Cardiac muscle cell (in vitro differentiated cells and primary cell): ENCODE measurements around the gene CARS1. TPM values are rescaled to one million over a fixed set of nuclear protein-coding genes. Genes with fewer than 3 reads are reported as not detected.

Experiments used
- DNase-seq, 2 donors: peaks; one replicate each; pipeline versions ENCODE4 v3.0.0 to v3.0.0-alpha.2; 2010 to 2017; ENCODE audit warnings: low read depth in 1 of 2, low spot score in 1 of 2
- H3K27ac ChIP-seq: fragments of 200-600 bp; sonication (generic); 2 replicates; pipeline ENCODE4 v1.5.1; 2016
- H3K27me3 ChIP-seq: fragments of 200-600 bp; sonication (generic); 2 replicates; pipeline ENCODE4 v1.6.0; 2016; ENCODE audit warnings: control low read depth
- H3K36me3 ChIP-seq: fragments of 200-600 bp; sonication (generic); 2 replicates; pipeline ENCODE4 v1.5.1; 2016; ENCODE audit warnings: control low read depth
- H3K4me1 ChIP-seq: fragments of 200-600 bp; sonication (generic); 2 replicates; pipeline ENCODE4 v1.8.1; 2017; ENCODE audit warnings: low read depth, mild to moderate bottlenecking, mixed run types
- H3K4me3 ChIP-seq: fragments of 200-600 bp; sonication (generic); 2 replicates; pipeline ENCODE4 v1.5.1; 2016; ENCODE audit warnings: mild to moderate bottlenecking
- H3K9me3 ChIP-seq: fragments of 200-600 bp; sonication (generic); 2 replicates; pipeline ENCODE4 v1.5.1; 2017; ENCODE audit warnings: low read depth, mild to moderate bottlenecking, control low read depth
- polyA plus RNA-seq: library from polyadenylated mRNA; unstranded; fragments of >200 nt; fragmentation: Nextera tagmentation; extraction: Ambion mirVana; gene quantifications from 2 replicates; pipeline ENCODE4 v1.2.1, GENCODE V29; 2016
- total RNA-seq: library from RNA; depleted of rRNA; stranded (reverse); fragments of >200 nt; gene quantifications from 2 replicates; pipeline ENCODE4 v1.2.3, GENCODE V29; 2016
- TF ChIP-seq, protein P1 (sequence below): IDR thresholded peaks from 2 replicates; pipeline ENCODE4 v1.5.1; 2012; ENCODE audit warnings: low read depth, mild to moderate bottlenecking, low read length

The CARS1 gene
- total and polyA plus RNA-seq, 2 experiments from 2014 or later, result 18.5 to 24.2 TPM

DNA sequence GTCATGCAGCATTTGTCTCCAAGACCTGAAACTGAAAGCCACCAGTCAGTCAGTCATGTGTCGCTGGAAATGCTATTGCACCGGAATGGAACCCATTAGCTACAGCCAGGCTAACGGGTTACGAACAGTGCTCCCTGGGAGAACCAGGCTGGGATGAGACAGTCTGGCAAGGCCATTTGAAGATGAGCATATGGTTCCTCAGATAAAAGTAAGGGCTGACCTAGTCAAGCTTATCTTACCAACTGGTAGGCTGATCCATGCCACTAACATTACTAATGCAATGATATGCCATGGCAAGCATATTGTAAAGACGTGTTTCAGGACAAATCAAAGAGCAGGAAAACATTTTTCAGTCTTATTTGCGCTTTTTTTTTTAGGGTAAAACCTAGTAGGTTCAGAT lies 93.5 kb downstream of the CARS1 start:
- TF ChIP-seq, protein P1, sequence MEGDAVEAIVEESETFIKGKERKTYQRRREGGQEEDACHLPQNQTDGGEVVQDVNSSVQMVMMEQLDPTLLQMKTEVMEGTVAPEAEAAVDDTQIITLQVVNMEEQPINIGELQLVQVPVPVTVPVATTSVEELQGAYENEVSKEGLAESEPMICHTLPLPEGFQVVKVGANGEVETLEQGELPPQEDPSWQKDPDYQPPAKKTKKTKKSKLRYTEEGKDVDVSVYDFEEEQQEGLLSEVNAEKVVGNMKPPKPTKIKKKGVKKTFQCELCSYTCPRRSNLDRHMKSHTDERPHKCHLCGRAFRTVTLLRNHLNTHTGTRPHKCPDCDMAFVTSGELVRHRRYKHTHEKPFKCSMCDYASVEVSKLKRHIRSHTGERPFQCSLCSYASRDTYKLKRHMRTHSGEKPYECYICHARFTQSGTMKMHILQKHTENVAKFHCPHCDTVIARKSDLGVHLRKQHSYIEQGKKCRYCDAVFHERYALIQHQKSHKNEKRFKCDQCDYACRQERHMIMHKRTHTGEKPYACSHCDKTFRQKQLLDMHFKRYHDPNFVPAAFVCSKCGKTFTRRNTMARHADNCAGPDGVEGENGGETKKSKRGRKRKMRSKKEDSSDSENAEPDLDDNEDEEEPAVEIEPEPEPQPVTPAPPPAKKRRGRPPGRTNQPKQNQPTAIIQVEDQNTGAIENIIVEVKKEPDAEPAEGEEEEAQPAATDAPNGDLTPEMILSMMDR, result no peak
- no peak for DNase-seq
- Histone ChIP-seq H3K4me3 (no peak overlapping the region), H3K4me1 (peaks cover 31% of the 10 kb centered on the region), H3K36me3 (peaks cover 35% of the 10 kb centered on the region), H3K9me3 (no peaks in the 10 kb centered on the region), H3K27me3 (no peaks in the 10 kb centered on the region), H3K27ac (no peak overlapping the region)

DNA sequence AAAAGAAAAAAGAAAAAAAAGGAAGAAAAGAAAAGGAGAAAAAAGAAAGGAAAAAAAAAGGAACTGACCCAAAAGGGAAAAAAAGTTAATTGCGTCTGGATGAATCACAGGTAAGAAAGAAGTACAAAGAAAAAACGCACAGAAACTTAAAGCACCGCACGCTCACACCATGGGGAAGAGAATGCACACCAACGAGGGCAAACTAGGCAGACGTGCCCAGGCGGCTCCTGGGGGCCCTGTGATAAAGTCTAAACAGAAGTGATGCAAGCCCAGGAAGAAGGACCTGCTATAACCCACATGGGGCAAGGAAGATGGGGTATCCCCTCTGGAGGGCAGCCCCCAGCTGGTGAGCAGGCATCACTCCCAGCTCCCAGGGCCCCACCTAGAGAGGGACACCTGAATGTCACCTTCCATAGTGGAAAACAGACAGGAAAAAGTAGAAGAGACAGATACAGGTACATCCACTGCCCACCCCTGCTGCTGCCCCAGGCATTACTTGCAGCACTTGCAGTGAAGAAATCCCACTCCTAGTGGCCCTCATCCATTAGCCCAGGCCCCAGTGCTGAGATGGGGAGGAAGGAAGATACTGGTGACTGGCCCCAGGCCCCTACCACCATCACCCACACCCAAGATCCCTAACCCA lies 94.0 kb downstream of the CARS1 start:
- no peaks in the 10 kb centered on the region for H3K9me3 ChIP-seq
- no peak overlapping the region for H3K4me3 ChIP-seq
- H3K36me3 ChIP-seq, result peaks cover 36% of the 10 kb centered on the region
- H3K27me3 ChIP-seq, result no peaks in the 10 kb centered on the region
- no peak overlapping the region for H3K27ac ChIP-seq
- H3K4me1 ChIP-seq, result peaks cover 31% of the 10 kb centered on the region
- TF ChIP-seq, protein P1, result no peak
- no peak for DNase-seq

GRCh38 chr11:2961080-2961479 lies 96.1 kb downstream of the CARS1 start:
- peaks cover 20% of the 10 kb centered on the region for H3K4me1 ChIP-seq
- H3K27ac ChIP-seq, result peak overlapping the region; percentile 80
- H3K4me3 ChIP-seq, result no peak overlapping the region
- peaks cover 54% of the 10 kb centered on the region for H3K36me3 ChIP-seq
- TF ChIP-seq, protein P1, result no peak
- no peaks in the 10 kb centered on the region for H3K9me3 ChIP-seq
- no peaks in the 10 kb centered on the region for H3K27me3 ChIP-seq
- DNase-seq, result no peak

DNA sequence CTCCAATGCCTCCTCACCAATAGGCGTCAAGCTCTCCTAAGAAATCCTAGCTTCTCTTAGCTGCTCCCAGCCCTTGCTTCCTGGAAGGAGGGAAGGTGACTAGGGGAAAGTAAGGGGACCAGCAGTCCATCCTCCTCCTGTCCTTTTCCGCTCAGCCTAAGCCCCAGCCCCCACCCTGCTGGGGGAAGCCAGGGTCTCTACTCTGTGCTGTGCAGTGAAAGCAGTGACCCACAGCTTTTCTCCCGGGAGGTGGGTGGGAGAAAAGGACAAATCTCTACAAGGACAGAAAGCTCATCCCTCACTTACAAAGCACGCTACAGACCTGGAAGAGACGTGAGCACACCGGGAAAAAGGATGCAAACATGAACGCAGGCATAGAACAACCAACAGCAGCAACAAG lies 97.1 kb downstream of the CARS1 start:
- H3K27me3 ChIP-seq, result no peaks in the 10 kb centered on the region
- TF ChIP-seq, protein P1, result no peak
- H3K27ac ChIP-seq, result peak overlapping the region; percentile 80
- no peak overlapping the region for H3K4me3 ChIP-seq
- DNase-seq, result no peak
- peaks cover 18% of the 10 kb centered on the region for H3K4me1 ChIP-seq
- H3K9me3 ChIP-seq, result no peaks in the 10 kb centered on the region
- peaks cover 55% of the 10 kb centered on the region for H3K36me3 ChIP-seq

DNA sequence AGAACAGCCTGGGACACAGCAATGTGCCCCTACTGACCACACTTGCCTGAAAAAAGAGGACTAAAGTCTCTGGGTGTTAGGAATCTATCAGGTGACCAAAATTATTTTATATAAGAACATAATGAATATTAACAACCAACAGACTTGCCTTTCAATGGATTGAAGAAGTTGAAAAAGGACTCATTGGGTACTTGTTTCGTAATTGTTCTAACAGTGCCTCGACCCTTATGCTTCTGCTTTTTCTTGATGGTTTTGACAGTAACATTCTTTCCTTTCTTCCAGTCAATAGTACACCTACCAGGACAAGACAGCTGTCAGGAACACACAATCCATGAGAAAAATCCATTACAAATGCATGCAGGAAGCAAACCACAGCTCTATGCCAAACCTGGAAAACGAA lies 99.0 kb downstream of the CARS1 start:
- Histone ChIP-seq H3K27ac (no peak overlapping the region), H3K4me3 (no peak overlapping the region), H3K9me3 (no peaks in the 10 kb centered on the region), H3K4me1 (peaks cover 18% of the 10 kb centered on the region), H3K36me3 (peaks cover 50% of the 10 kb centered on the region), H3K27me3 (no peaks in the 10 kb centered on the region)
- TF ChIP-seq, protein P1, result no peak
- no peak for DNase-seq
